Breast epithelium (tissue), 3 donors: ENCODE measurements around the gene FAM90A26.

Experiments used
- POLR2AphosphoS5 ChIP-seq, 3 donors: sonication (generic); formaldehyde crosslinking; IDR thresholded peaks; one replicate each; pipeline ENCODE4 v1.6.1; 2017; ENCODE audit warnings: antibody characterized with exemption in 3 of 3
- TF ChIP-seq, protein P1 (sequence below), 3 donors: fragments of 450-650 bp; IDR thresholded peaks; one replicate each; pipeline ENCODE4 v1.5.1; 2016 to 2017; ENCODE audit warnings: antibody characterized with exemption in 3 of 3, mild to moderate bottlenecking in 3 of 3, moderate library complexity in 3 of 3

DNA sequence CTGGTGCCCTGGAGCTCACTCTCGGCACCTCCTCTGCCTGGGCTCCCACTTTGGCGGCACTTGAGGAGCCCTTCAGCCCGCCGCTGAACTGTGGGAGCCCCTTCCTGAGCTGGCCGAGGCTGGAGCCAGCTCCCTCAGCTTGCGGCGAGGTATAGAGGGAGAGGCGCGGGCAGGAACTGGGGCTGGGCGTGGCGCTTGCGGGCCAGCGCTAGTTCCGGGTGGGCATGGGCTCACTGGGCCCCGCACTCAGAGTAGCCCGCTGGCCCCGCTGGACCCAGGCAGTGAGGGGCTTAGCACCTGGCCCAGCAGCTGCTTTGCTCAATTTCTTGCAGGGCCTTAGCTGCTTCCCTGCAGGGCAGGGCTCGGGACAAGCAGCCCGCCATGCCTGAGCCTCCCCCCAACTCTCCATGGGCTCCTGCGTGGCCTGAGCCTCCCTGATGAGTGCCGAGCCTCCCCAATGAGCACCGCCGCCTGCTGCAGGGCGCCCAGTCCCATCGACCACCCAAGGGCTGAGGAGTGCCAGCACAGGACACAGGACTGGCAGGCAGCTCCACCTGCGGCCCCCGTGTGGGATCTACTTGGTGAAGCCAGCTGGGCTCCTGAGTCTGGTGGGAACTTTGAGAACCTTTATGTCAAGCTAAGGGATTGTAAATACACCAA, 26.7 kb upstream of the FAM90A26 start:
- no peak for TF ChIP-seq POLR2AphosphoS5 (IDR thresholded peaks at IDR 0.05)
- TF ChIP-seq, protein P1, sequence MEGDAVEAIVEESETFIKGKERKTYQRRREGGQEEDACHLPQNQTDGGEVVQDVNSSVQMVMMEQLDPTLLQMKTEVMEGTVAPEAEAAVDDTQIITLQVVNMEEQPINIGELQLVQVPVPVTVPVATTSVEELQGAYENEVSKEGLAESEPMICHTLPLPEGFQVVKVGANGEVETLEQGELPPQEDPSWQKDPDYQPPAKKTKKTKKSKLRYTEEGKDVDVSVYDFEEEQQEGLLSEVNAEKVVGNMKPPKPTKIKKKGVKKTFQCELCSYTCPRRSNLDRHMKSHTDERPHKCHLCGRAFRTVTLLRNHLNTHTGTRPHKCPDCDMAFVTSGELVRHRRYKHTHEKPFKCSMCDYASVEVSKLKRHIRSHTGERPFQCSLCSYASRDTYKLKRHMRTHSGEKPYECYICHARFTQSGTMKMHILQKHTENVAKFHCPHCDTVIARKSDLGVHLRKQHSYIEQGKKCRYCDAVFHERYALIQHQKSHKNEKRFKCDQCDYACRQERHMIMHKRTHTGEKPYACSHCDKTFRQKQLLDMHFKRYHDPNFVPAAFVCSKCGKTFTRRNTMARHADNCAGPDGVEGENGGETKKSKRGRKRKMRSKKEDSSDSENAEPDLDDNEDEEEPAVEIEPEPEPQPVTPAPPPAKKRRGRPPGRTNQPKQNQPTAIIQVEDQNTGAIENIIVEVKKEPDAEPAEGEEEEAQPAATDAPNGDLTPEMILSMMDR (IDR thresholded peaks at IDR 0.05), result no peak
